Iris pigment epithelial cell (primary cell): Measurements from ENCODE around the gene LHX1.

Source experiments
- DNase-seq: peaks from one replicate; pipeline ENCODE4 v3.0.0-alpha.2; 2011; ENCODE audit warnings: low read depth

LHX1 gene

DNA sequence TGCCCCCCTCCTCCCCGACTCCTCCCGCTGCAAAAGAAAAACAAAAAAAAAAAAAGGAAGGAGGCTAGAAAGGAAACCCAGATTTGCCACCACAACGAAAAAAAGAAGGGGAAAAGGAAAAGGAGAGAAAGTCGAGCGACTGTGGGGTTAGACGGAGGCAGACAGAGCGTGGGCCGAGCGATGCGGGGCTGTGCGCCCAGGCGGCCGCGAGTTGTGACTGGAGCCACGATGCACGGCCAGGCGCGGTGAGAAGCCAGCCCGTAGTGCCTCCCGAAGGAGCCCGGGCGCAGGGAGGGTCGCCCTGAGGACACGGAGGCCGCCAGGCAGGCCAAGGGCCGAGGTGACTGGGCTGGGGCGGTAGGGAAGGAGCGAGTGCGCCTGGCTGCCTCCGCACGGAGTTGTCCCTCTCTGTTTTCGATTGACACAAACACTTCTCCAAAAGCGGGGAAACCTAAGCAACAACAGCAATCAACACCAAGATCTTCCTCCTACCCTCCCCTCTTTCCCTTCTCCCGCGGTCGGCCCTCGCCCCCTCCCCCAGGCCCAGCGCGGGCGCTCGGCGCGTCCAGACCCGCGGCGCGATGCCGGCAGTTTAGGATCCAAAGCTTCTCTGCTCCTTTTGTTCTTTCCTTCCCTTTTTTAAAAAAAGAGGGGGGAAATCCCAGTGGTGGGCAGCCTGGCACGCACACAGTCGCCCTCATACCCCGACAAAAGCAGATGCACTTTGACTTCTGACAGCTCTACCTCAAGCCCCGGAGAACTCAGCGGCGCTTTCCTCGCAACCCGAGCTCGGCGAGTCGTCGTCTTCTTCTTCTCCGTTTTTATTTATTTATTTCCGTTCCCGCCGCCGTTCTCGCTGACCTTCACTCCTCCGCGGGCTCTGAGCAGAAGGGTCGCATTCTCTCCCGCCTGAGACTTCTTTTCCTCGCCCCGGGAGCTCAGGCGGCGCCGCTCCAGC, at the start of gene LHX1:
Gene LHX1, plus strand, starts transcription at position 475 of the 958 bp plus-strand sequence. CDS start 723 bp downstream, outside the sequence.
- no peak for DNase-seq

DNA sequence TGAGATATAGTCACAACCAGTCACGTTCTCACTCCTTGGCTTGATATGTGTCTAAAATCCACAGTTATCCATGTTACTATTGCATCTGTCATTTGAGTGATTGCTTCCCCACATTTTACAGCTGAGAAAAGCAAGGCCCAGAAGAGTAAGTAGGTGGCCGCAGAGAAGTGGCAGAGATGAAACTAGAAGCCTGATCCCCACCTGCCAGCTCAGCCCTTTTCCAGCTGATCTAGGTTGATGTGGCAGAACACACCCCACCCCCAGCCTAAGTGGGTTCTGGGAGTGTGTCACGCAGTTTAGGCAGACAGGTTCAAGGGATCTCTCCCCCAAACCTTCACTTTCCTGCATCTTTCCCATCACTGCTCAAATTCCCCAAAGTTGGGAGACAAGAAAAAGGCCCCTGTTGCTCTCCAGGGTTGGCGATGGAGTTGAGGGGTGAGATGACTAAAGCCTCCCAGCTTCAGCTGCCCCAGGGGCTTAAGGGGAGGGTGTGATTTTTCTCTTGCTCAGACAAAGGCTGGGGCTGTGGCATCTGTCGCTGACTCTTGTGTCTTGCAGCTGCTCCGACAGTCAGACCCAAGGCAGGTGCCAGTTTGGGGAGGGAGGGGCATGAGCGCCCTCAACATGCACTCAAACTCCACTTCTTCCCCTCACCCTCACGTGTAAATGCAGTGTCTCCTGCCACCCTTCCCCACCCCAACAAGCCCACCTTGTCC, 48.9 kb upstream of the LHX1 start:
- no peak for DNase-seq

DNA sequence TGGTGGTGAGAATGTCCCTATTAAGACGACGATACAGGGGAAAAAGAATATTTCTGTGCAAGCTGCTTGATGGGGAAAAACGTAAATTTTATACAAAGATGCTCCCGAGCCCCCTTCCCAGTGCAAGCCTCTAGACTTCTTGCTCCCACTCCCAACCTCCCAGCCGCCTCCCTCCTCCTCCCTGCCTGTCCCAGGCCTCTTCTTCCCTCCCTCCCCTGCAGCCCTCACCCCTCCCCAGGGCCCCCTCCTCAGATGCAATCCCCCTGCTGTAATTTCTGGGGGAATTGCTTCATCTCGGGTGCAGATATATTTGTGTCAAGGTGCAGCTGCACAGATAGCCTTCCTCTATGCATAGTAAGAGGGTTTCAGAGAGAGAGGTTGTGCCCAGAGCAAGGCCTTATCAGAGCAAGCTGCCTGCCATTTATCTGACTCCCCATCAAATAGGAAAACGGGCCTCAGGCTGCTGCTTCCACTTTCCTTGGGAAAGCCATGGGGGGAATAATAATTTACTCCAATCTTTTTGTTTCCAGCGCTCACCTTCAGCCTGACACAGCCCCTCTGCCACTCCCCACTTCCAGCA, 47.4 kb upstream of the LHX1 start:
- no peak for DNase-seq

DNA sequence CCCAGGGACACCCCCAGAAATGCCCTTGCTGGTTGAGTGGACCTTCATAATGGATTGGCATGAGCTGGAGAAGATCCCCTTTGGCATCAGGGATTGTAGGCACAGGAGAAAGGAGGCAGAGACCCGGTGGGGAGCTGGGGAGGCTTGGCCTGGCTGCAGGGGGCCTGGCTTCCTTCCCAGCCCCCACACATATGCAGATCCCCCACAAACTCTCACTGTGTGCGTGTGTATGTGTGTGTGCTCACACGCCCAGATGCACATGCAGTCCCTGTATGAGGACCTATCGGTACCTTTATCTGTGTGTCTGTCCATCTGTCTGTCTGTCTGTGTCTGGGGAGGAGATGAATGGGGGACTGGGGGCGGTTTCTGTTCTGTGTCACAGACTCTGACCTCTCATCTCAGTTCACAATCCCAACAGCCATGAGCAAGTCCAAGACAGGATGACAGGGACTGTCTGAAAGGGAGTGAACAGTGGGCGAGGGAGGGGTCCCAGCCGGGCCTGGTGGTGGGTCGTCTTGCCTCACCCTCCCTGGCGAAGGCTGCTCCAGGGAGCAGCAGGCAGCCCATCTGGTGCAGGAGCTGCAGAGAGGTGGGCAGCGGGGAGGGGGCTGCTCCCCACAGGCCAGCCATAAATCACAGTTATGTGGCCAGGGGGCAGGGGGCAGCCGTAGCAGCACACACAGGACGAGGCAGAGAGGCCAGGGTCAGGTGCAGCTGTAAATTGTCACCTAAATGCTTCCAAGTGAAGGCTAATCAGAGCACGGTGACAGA, 46.7 kb upstream of the LHX1 start:
- no peak for DNase-seq

DNA sequence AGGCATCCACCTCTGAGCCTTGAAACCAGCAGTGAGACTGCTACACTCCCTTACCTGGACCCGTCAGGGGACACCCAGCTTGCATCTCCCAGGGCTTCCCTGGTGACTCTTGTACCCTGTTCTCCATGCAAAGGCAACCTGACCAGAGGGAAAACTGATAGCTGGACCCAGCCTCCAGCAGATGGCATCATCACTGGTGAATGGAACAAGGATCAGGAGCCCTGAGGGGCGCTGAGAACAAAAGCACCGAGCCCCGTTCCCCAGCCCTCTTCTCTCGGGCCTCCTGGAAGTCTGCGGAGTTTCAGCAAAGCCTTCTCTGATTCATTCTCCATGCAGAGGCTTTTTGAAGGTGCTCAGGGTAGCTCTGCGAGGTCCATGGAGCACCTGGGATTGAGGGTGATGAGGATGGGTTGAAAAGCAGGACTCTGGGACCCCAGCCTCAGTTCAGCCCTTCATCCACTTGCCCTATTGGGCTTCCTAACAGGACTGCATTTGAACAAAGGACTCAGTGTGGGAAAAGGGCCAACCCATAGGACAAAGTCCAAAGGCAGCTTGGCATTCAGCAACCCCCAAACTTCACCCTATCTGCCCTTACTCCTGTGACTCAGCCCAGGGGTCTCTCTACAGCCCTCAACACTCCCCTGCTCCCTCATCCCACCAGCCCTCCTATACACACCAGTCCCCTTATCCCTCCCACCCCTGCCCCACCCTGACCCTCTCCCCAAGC, 45.0 kb upstream of the LHX1 start:
- no peak for DNase-seq

DNA sequence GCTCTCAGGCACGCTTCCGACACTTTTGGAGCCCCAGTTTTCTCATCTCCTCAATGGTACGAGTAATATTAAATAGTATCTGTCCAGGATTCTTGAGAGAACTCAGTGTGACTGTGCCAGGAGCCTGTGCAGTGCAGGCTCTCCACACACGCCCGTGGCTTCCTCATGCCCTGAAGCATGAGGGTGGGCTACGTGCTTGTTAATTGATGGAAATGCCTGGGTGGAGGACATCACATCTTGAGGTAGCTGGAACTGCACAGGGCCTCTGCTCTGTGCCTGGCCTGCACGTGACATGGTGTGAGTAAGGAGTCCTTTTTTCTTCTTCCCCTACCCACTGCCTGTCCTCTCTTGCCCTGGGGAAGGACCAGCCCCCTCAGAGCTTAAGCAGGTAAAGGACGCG, 43.1 kb upstream of the LHX1 start:
- no peak for DNase-seq

DNA sequence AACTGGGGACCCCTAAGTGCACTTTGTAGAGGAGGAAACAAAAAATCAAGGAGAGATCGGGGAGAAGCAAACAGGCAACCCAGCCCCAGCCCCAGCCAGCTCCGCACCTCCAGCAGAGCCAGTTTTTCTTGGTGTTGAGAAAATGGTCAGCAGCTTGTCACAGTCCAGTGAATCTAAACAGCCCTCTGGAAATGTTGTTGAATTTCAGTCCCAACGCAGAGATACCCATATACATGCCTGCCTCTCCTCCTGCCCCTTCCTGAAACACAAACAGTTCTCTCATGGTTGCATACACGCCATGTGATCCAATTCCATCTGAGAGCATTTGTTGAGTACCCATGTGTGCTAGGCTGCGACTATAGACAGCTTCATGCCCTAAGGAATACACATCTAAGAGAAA, 42.4 kb upstream of the LHX1 start:
- DNase-seq, result no peak

DNA sequence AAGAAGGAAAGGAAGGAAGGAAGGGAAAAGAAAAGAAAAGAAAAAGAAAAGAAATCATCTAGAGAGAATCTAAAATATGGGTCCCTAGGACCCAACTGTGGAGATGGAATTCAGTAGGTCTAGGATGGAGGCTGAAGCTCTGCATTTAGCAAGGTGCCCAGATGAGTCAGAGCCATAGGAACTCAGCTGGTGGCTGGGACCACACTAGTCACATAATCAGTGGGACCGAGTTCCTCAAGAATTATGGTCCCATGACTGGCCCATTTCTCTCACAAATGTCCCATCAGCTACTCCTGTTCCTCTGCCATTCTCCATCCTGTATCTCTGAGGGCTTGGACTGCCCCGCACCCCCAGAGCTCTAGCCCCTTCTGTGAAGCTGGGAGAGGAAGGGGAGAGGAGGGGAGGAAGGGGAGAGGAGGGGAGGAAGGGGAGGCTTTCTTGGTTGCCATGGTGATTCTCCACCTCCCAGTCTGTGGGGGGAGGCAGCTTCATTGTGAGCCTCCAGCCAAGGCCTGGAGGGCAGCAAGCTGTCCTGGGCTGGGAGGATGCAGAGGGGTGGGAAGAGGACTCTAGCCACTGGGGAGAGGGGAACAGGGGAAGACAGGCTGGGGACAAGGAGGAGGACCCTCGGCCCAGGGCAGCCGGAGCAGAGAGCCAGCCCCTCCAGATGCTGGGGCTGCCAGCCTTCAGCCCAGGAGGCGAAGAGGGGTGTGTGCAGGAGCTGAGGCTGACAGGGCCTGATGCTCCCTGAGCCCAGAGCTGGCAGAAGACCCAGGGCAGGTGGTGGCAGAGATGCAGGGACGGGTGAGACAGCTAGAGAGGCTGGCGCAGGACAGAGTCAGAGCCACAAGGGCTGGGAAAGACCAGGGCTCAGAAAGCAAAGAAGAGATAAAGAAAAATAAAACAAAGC, 37.8 kb upstream of the LHX1 start:
- DNase-seq, result no peak

DNA sequence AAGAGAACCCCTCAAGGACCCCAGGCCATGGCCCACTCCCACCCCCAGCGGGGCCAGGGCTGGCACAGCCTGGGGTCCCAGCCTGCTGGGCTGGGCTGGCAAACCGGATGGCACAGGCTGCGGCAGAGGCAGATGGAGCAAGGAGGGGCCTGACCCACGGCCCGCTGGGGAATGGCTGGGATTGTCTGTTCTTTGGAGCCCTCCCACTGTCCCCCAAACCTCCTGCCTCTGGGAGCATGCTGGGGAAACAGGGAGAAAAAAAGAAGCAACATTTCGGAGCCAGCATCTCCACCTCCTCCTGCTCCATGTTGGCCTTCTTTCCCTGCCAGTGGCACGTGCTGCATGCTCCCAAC, 37.1 kb upstream of the LHX1 start:
- DNase-seq, result no peak

DNA sequence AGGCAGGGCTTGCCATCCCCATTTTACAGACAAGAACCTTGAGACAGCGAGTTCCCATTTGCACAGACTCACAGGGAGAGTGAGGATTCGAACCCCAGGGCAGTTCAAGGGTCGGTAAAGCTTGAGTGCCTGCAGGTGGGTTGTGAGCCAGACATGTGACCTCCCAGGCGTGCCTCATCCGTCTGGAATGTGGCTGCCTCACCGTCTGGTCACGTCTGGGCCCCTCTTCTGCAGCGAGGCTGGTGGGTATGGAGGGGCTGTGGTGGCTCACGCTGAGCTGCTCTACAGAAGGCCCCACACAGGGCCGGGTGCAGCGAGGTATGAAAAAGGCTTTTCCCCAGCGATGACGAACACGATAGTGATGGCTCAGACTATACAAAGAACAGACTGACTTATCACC, 35.8 kb upstream of the LHX1 start:
- peak; percentile 80 for DNase-seq

DNA sequence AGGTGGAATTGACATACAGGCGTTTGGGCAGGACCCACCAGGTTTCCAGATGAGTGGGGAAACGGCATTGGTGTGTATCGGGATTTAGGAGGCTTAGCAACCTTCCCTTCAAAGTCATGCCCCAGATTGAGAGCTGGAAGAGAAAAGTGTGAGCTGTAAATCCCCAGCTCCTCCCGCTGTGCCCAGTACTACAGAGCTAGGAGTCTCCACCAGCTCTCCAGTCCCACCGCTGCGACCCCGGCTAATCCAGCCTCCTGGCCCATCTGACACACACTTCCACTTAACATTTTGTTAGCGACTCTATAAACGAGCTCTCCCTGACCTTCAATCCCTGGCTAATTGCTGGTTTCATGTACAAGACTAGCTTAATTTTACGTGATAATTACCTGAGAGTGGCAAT, 29.9 kb upstream of the LHX1 start:
- no peak for DNase-seq

DNA sequence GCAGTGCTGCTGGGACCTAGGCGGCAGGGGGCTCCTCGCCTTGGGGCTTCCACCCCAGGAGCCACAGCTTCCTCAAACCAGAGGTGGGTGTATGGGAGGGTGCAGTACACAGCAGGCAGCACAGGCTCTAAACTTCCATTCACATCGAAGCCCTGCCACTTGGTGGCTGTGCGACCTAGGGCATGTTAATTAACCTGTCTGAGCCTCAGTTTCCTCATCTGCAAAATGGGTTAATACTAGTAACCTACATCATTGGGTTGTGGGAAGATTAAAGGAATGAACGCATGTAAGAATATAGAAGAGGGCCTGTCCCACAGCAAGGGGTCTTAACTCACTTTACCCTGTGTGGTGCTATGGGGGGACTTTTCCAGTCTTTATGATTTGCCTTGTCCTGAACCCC, 26.8 kb upstream of the LHX1 start:
- no peak for DNase-seq

DNA sequence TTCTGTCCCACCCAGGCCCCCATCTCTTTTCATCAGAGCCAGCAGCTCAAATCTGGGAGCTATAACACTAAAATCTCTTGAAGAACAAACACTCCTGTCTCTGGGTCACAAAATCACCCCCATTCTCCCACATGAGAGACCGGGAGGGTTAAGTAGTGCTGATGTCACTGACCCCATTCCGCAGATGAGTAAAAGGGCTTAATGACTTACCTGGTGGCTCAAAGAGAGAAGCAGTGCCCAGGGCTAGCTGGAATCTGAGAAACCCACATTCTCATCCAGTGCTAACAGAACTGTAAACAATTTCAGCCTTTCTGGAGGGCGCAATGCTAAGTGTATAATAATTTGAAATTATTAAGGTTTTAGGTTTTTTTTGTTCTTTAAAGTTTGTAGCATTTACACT, 26.3 kb upstream of the LHX1 start:
- no peak for DNase-seq

DNA sequence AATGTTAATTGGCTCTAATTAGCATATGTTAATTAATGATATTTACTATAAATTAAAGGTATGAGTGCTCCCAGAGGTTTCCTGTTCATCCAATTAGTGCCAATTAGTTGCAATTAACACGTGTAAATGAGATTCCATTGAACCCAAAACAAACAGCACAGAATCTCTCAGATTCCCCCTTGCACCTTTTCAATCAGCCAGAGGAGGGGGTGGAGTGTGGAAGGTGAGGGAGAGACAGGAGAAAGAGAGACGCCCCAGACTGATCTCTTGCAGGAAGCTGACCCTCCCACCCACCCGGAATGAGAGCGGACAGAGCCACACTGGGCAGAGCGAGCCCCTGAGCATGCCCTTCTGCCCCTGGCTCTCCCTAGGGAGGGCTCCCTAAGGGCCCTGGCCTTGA, 24.1 kb upstream of the LHX1 start:
- no peak for DNase-seq

DNA sequence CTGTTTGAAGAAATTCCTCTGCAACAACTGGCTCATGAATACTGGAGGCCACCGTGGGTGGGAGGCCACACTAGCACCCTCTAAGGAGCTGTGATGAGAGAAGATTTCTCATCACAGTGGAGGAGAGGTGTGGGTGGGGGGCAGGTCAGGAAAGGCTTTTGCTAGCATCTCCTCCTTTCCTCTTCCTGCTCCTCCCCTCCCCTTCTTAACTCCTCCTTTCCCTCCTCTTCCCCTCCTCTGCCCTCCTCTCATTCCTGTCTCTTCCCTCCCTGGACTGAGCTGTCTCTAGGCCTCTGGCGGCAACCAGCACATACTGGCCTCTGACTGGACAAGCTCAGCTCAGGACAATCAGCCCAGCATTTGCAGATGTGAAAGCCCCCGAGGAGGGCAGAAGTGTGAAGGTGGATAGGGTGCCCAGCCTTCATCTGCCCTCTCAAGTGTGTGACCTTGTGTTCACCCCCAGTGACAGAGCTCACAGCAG, 19.0 kb upstream of the LHX1 start:
- peak; percentile 54 for DNase-seq

DNA sequence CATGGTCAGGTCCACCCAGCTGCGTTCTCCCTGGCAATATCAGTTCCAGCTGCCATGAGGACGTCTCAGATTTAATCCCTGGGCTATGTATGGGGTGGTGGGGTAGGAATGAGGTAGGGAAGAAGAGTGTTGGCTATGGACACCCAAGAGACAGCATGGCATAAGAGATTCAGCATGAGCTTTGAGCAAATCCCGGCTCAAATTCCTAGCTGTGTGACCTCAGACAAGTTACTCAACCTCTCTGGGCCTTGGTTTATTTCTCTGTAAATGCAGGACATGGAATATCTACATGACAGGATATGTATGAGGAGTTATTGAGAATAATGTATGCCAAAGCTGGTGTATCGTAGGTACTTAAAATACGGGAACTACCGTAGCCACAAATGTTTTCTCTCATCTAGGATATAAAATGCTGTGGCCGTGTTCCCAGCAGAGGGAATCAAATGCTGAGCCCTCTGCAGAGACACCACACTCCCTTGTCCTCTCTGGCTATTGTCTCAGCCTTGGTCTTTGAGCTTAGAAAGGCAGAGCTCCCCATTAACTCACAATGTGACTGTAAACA, 17.8 kb upstream of the LHX1 start:
- DNase-seq, result no peak

DNA sequence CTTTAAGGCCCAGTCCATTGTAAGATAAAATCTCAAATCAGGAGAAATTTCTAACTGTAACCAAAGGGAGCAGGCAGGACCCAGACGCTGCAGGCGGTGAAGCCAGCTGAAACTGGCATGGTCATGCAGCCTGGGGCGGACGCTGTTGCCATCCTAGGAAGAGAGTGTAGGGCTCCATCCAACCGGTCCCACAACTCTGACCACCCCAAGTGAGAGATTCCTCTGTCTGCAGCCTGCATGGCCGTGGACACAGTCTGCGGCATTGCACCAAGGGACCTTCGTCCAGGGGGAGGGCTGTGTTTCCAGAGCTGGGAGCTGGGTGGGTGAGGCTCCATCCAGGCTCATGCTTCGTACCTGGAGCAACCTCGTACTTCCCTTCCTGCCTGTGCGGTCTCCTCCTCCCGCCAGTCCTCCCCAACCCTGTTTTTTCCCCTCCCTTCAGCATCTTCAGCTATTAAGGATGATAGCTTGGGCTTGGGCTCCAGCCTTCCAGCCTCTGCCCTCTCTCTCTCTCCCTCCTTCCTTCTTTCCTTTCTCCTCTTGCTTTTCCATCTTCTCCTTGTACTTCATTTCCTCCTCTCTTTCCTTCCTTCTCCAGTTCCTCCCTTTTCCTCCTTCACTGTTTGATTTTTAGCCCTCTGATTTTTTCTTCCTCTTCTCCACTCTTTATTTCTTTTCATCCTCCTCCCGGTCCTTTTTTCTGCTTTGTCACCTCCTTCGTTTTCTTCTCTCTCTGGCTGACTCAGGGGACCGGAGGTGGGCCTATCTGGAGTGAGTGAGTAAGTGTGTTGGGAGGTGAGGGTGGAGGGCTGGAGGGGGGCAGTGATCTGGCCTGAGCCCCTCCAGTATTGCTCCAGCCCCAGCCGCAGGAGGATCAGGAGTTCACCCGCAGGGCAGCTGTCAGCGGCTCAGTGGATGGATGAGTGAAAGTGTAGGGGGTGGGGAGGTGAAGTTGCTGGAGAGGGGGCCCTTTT, 17.0 kb upstream of the LHX1 start:
- DNase-seq, result peak; percentile 70

DNA sequence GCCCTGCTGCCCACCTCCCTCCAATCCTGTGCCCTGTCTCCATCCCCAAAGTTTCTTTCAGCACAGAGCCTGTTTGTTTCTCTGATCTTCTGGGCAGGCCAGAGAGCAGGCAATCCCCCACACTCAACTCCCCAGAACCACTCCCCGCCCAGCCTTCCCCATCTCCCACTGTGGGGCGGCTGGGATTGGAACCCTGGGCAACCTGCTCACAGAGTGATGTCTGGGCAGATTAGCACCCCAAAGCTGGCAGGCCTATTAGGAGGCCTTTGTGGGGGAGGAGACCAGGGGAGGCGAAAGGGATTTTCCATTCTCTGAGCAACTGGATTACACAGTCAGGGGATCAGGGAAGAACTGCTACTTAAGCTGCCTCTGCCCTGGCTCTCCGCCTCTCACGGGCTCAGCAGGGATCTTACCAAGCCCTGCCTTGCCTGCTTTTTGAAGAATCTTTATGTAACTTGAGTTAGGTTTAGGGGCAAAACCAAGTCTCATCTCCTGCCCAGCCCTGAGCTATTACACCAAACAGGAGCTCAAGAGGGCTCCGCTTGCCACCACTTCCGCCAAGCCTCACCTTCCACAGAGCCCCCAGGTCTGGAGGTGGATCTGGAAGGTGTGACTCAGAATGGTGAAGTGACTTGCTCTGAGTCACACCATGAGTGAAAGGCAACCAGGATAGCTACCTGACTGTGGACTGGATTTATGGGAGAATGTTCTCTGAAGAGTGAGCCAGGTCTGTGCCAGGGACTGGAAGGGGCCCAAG, 16.0 kb upstream of the LHX1 start:
- peak; percentile 83 for DNase-seq
